Measurements from ENCODE around the gene UFD1.

GRCh38 chr22:19401483-19401882 lies 77.5 kb downstream of the UFD1 start:
- no peak for TF ChIP-seq SUZ12 (IDR thresholded peaks at IDR 0.05; ENCODE audit: extremely low read depth, insufficient read depth, insufficient read length)
- no peak for TF ChIP-seq YY1 (IDR thresholded peaks at IDR 0.05; ENCODE audit: insufficient read depth, insufficient read length)
